Measurements from ENCODE around the gene LAD1.

The LAD1 gene

GRCh38 chr1:201353186-201353940, 45.8 kb downstream of the LAD1 start:
- TF ChIP-seq CTCF (conservative IDR thresholded peaks at IDR 0.05): no peak
- no peak overlapping the region for H3K27ac ChIP-seq

GRCh38 chr1:201351617-201352016, 47.5 kb downstream of the LAD1 start:
- no peak for TF ChIP-seq CTCF (conservative IDR thresholded peaks at IDR 0.05)
- H3K27ac ChIP-seq: no peak overlapping the region

GRCh38 chr1:201350884-201351283, 48.2 kb downstream of the LAD1 start:
- TF ChIP-seq CTCF (conservative IDR thresholded peaks at IDR 0.05): no peak
- H3K27ac ChIP-seq: no peak overlapping the region

- TF ChIP-seq CTCF (conservative IDR thresholded peaks at IDR 0.05): no peak
- H3K27ac ChIP-seq: no peak overlapping the region
Observed at GRCh38 chr1:201350361-201350725, 48.8 kb downstream of the LAD1 start.

- no peak overlapping the region for H3K27ac ChIP-seq
- TF ChIP-seq CTCF (conservative IDR thresholded peaks at IDR 0.05): no peak
Observed at GRCh38 chr1:201349092-201349491, 50.0 kb downstream of the LAD1 start.

- no peak overlapping the region for H3K27ac ChIP-seq
- TF ChIP-seq CTCF (conservative IDR thresholded peaks at IDR 0.05): peak; percentile 66
Observed at GRCh38 chr1:201348211-201348566, 50.9 kb downstream of the LAD1 start.

- H3K27ac ChIP-seq: no peak overlapping the region
- no peak for TF ChIP-seq CTCF (conservative IDR thresholded peaks at IDR 0.05)
Observed at GRCh38 chr1:201347498-201348210, 51.5 kb downstream of the LAD1 start.
